K562 (cell line): ENCODE results near the gene KRTAP10-8. TPM values are rescaled to one million over a fixed set of nuclear protein-coding genes. Genes with fewer than 3 reads are reported as not detected.

Source experiments
- ADNP ChIP-seq: fragments of 200-800 bp; sonication (Bioruptor generic); IDR thresholded peaks from 2 replicates; pipeline ENCODE4 v1.6.1; 2016; ENCODE audit warnings: missing genetic modification characterization, missing compliant biosample characterization
- ATF7 ChIP-seq: fragments of 450-650 bp; IDR thresholded peaks from 2 replicates; pipeline ENCODE4 v1.7.1; 2014; ENCODE audit warnings: mild to moderate bottlenecking, moderate library complexity
- CREB1 ChIP-seq, 2 experiments: sonication (generic) in 1 of 2; formaldehyde crosslinking in 1 of 2; IDR thresholded peaks; 2 replicates each; pipeline versions ENCODE4 v1.6.1 to v1.8.0; 2012 to 2022; ENCODE audit warnings: inconsistent platforms in 1 of 2, mild to moderate bottlenecking in 1 of 2, missing genetic modification reagents in 1 of 2, moderate library complexity in 1 of 2
- FOSL1 ChIP-seq: fragments of 200-800 bp; sonication (Bioruptor generic); conservative IDR thresholded peaks from 2 replicates; pipeline ENCODE4 v1.6.1; 2016; ENCODE audit warnings: missing genetic modification characterization, missing compliant biosample characterization
- GABPA ChIP-seq: fragments of 200-800 bp; sonication (Bioruptor generic); conservative IDR thresholded peaks from 2 replicates; pipeline ENCODE4 v1.6.1; 2016; ENCODE audit warnings: low read depth, missing genetic modification characterization, missing compliant biosample characterization
- HDAC1 ChIP-seq, 2 experiments: fragments of 450-650 bp; IDR thresholded peaks; 2 replicates each; pipeline ENCODE4 v1.6.1; 2016 to 2017; ENCODE audit warnings: inconsistent platforms in 1 of 2, mild to moderate bottlenecking in 1 of 2, moderate library complexity in 1 of 2
- HDAC3 ChIP-seq: fragments of 450-650 bp; IDR thresholded peaks from 2 replicates; pipeline ENCODE4 v1.6.1; 2018; ENCODE audit warnings: borderline replicate concordance, mild to moderate bottlenecking, moderate library complexity; ENCODE audit not compliant: partially characterized antibody
- KLF6 ChIP-seq: fragments of 250-450 bp; sonication (Bioruptor Pico); IDR thresholded peaks from 2 replicates; pipeline ENCODE4 v1.4.0; 2020; ENCODE audit warnings: mild to moderate bottlenecking, moderate library complexity, borderline replicate concordance
- LEF1 ChIP-seq: fragments of 450-650 bp; IDR thresholded peaks from 2 replicates; pipeline ENCODE4 v1.6.1; 2016; ENCODE audit warnings: mild to moderate bottlenecking
- MAZ ChIP-seq, 2 experiments: fragments of 450-650 bp in 1 of 2; sonication (generic) in 1 of 2; formaldehyde crosslinking; IDR thresholded peaks in 1 of 2; conservative IDR thresholded peaks in 1 of 2; 2 replicates each; pipeline versions ENCODE4 v1.4.0 to v1.5.0; 2020; ENCODE audit warnings: mild to moderate bottlenecking in 1 of 2, missing genetic modification reagents in 1 of 2
- MEIS2 ChIP-seq: fragments of 450-650 bp; IDR thresholded peaks from 2 replicates; pipeline ENCODE4 v1.6.1; 2014; ENCODE audit warnings: mild to moderate bottlenecking; ENCODE audit not compliant: partially characterized antibody
- NFIC ChIP-seq: fragments of 450-650 bp; IDR thresholded peaks from 2 replicates; pipeline ENCODE4 v1.6.1; 2017; ENCODE audit warnings: mild to moderate bottlenecking, inconsistent platforms
- PTBP1 ChIP-seq: fragments of 200-400 bp; formaldehyde crosslinking; IDR thresholded peaks from 2 replicates; pipeline ENCODE4 v1.6.1; 2017; ENCODE audit warnings: low read depth, low read length
- RAD21 ChIP-seq, 2 experiments: fragments of 250-450 bp in 1 of 2; fragments of 450-650 bp in 1 of 2; sonication (Bioruptor Pico) in 1 of 2; formaldehyde crosslinking in 1 of 2; IDR thresholded peaks in 1 of 2; conservative IDR thresholded peaks in 1 of 2; 2 replicates each; pipeline versions ENCODE4 v1.4.0 to v1.8.0; 2020 to 2022; ENCODE audit warnings: mild to moderate bottlenecking in 2 of 2, moderate library complexity in 1 of 2
- RBM15 ChIP-seq: fragments of 200-400 bp; formaldehyde crosslinking; IDR thresholded peaks from 2 replicates; pipeline ENCODE4 v1.6.1; 2018; ENCODE audit warnings: mild to moderate bottlenecking, low read length, moderate library complexity; ENCODE audit not compliant: insufficient read depth
- RHOXF2B ChIP-seq: fragments of 250-450 bp; sonication (Bioruptor Pico); conservative IDR thresholded peaks from 2 replicates; pipeline ENCODE4 v1.5.1; 2021
- SMARCA5 ChIP-seq: fragments of 450-650 bp; IDR thresholded peaks from 2 replicates; pipeline ENCODE4 v1.6.1; 2016
- TAL1 ChIP-seq: fragments of 450-650 bp; IDR thresholded peaks from 2 replicates; pipeline ENCODE4 v1.6.1; 2016; ENCODE audit warnings: mild to moderate bottlenecking
- TCFL5 ChIP-seq: fragments of 250-450 bp; sonication (Bioruptor Pico); conservative IDR thresholded peaks from 2 replicates; pipeline ENCODE4 v1.6.1; 2021; ENCODE audit warnings: mild to moderate bottlenecking, moderate library complexity, matching md5 sums
- ZFP1 ChIP-seq: fragments of 450-650 bp; formaldehyde crosslinking; IDR thresholded peaks from 2 replicates; pipeline ENCODE4 v1.4.0; 2020; ENCODE audit warnings: mild to moderate bottlenecking, mixed read lengths
- ZFX ChIP-seq: sonication (generic); formaldehyde crosslinking; IDR thresholded peaks from 2 replicates; pipeline ENCODE4 v1.8.0; 2022; ENCODE audit warnings: mild to moderate bottlenecking, missing genetic modification reagents, moderate library complexity
- ZNF134 ChIP-seq: fragments of 250-450 bp; sonication (Bioruptor Pico); conservative IDR thresholded peaks from 2 replicates; pipeline ENCODE4 v1.4.0; 2020
- ZSCAN32 ChIP-seq: fragments of 450-650 bp; formaldehyde crosslinking; IDR thresholded peaks from 2 replicates; pipeline ENCODE4 v1.4.0; 2020; ENCODE audit warnings: mild to moderate bottlenecking, moderate library complexity
- polyA plus RNA-seq, 8 experiments: library from polyadenylated mRNA; depleted of rRNA in 4 of 8; stranded (reverse) in 5 of 8; unstranded in 3 of 8; fragments of >200 nt; fragmentation: Nextera tagmentation in 2 of 8; fragmentation: Illumina TruSeq in 1 of 8; extraction: Ambion mirVana in 2 of 8; extraction: Trizol in 1 of 8; gene quantifications; 2 replicates each; pipeline versions ENCODE4 v1.2.1 to v1.2.3, GENCODE V29; 2011 to 2014; ENCODE audit warnings: inconsistent platforms in 1 of 8, missing spikeins in 1 of 8
- total RNA-seq, 7 experiments: library from RNA; depleted of rRNA in 6 of 7; stranded (reverse); fragments of >200 nt in 6 of 7; fragmentation: Illumina TruSeq in 2 of 7; extraction: Trizol in 2 of 7; gene quantifications; 2 replicates each; pipeline versions ENCODE4 v1.2.1 to v1.2.3, GENCODE V29; 2011 to 2021; ENCODE audit warnings: low replicate concordance in 1 of 7
- TF ChIP-seq, protein P1 (sequence below): fragments of 250-450 bp; sonication (Bioruptor Pico); IDR thresholded peaks from 2 replicates; pipeline ENCODE4 v1.8.0; 2021; ENCODE audit warnings: moderate library complexity, mild to moderate bottlenecking, inconsistent platforms
- TF ChIP-seq, protein P2 (sequence below): sonication (generic); formaldehyde crosslinking; IDR thresholded peaks from 2 replicates; pipeline ENCODE4 v1.9.0; 2022; ENCODE audit warnings: mild to moderate bottlenecking, missing genetic modification reagents
- TF ChIP-seq, protein P3 (sequence below): fragments of 450-650 bp; IDR thresholded peaks from 2 replicates; pipeline ENCODE4 v1.6.1; 2017; ENCODE audit warnings: mild to moderate bottlenecking, moderate library complexity

Gene KRTAP10-8
- total and polyA plus RNA-seq, 9 of the 15 experiments (the other 6 are each of a cell fraction or from before 2014, with no cell fraction given): not detected

DNA sequence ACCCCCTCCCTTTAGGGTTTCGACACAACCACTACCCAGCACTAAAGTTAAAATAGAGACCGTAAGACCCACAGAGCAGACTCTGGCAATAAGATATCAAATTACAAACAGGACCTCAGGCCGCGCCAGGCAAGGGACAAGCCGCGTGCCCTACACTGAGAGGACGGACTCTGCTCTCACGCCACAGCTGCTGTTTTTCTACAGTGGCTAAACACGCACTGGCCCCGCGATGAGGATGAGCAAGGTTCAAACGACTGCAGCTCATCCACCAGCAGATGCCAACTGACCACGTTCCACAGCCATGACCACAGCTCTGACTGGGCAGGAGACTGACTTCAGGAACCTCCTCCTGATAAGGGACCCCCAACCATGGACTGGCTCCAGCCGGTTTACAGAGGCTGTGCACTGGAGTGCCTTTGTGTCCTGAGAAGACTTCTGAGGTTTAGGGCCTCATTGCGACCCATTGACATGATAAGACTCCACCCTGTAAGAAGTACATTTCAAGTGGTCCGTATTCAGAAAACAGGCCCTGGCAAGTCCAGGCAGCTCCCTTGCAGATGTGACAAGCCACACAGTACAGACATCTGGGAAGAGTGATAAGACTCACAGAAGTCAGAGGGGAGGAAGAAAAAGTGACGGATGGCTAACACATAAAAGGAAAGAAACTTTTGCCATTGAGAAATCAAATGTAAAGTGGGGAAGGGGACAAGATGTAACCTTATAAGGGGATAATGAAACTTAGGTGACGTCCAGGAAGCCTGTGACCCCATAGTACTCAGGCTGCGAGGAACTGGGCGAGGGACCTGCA is 18.1 kb upstream of the KRTAP10-8 start (continued):
- TF ChIP-seq HDAC1 (IDR thresholded peaks at IDR 0.05) (peak in 1 of 2 experiments; percentile 58; a peak in 1 of 4 replicates), KLF6 (no peak), HDAC3 (peak; percentile 77), ZSCAN32 (CRISPR knock-in tag) (peak; percentile 79; the same call in 1 of the 2 replicates), RAD21 (CRISPR knock-in tag; conservative IDR thresholded peaks at IDR 0.05 in 1 of 2, IDR thresholded peaks at IDR 0.05 in 1 of 2) (peak in 1 of 2 experiments; percentile 10; a peak in 1 of 4 replicates), NFIC (peak; percentile 83), GABPA (0 out of 2 replicates have a peak, but pooled peaks have one; percentile 6), ZFP1 (CRISPR knock-in tag) (0 out of 2 replicates have a peak, but pooled peaks have one; percentile 7), ZFX (CRISPR knock-in tag) (0 out of 2 replicates have a peak, but pooled peaks have one; percentile 38), MEIS2 (peak; percentile 95), MAZ (CRISPR knock-in tag; conservative IDR thresholded peaks at IDR 0.05 in 1 of 2, IDR thresholded peaks at IDR 0.05 in 1 of 2) (peak in 1 of 2 experiments; percentile 49; a peak in 2 of 4 replicates), ATF7 (peak; percentile 76; the same call in 1 of the 2 replicates), ADNP (tag) (no peak), RHOXF2B (CRISPR knock-in tag) (no peak; the same call in 1 of the 2 replicates), ZNF134 (CRISPR knock-in tag) (peak; percentile 49; the same call in 1 of the 2 replicates), RBM15 (no peak), LEF1 (peak; percentile 98), TAL1 (peak; percentile 96), FOSL1 (tag) (peak; percentile 73), PTBP1 (0 out of 2 replicates have a peak, but pooled peaks have one; percentile 44), TCFL5 (no peak), SMARCA5 (peak; percentile 66; the same call in 1 of the 2 replicates), CREB1 (IDR thresholded peaks at IDR 0.05) (no peak), CREB1 (CRISPR knock-in tag; IDR thresholded peaks at IDR 0.05) (peak; percentile 41)
- TF ChIP-seq, protein P1, sequence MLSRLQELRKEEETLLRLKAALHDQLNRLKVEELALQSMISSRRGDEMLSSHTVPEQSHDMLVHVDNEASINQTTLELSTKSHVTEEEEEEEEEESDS (CRISPR knock-in tag): no peak
- TF ChIP-seq, protein P2, sequence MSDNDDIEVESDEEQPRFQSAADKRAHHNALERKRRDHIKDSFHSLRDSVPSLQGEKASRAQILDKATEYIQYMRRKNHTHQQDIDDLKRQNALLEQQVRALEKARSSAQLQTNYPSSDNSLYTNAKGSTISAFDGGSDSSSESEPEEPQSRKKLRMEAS (CRISPR knock-in tag): peak; percentile 37; the same call in 1 of the 2 replicates
- TF ChIP-seq, protein P3, sequence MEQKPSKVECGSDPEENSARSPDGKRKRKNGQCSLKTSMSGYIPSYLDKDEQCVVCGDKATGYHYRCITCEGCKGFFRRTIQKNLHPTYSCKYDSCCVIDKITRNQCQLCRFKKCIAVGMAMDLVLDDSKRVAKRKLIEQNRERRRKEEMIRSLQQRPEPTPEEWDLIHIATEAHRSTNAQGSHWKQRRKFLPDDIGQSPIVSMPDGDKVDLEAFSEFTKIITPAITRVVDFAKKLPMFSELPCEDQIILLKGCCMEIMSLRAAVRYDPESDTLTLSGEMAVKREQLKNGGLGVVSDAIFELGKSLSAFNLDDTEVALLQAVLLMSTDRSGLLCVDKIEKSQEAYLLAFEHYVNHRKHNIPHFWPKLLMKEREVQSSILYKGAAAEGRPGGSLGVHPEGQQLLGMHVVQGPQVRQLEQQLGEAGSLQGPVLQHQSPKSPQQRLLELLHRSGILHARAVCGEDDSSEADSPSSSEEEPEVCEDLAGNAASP: peak; percentile 92
